GM19372 (cell line): ENCODE measurements around the gene SLC10A3.
A peak's percentile ranks its signal among the peaks of the same experiment; 100 is the strongest.
"Not testable (repeated sequence)": the region's sequence is repeated elsewhere in the genome, so short reads cannot be mapped to it uniquely, and the experiment has no call there.

Experiments
- ATAC-seq: cut with Tn5 transposase; IDR thresholded peaks from one replicate; pipeline ENCODE4 v1.9.1; 2021; ENCODE audit warnings: mild to moderate bottlenecking, low read depth, moderate library complexity; ENCODE audit not compliant: unreplicated experiment

SLC10A3 gene

DNA sequence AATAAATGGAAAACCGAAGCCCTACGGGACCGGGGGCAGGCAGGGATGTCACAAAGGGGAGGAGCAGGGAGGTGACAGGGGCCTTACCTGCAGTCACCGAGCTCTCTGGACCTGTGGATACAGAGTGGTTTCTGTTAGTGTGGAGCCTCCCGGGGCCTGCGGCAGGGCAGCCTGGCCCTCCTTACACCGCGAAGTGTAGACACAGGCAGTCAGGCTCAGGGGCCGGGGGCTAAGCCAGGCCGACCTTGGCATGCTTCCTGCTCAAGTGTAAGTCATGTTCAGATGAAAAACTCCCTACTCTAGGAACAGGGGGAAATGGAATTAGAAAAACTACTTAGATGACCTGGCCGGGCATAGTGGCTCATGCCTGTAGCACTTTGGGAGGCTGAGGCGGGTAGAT lies 21.3 kb upstream of the SLC10A3 start:
- ATAC-seq: no peak

DNA sequence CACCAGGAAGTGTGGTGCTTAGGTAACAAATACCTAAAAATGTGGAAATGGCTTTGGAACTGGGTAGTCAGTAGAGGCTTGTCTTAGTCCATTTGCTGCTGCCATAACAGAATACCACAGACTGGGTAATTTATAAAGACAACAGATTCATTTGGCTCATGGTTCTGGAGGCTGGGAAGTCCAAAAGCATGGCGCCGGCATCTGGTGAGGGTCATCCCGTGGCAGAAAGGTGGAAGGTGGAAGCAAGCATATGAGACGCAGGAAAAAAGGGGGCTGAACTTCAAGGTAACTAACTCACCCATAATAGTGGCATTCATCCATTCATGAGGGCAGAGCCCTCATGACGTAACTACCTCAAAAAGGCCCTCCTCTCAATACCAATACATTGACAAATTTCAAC lies 19.0 kb upstream of the SLC10A3 start:
- no peak for ATAC-seq

DNA sequence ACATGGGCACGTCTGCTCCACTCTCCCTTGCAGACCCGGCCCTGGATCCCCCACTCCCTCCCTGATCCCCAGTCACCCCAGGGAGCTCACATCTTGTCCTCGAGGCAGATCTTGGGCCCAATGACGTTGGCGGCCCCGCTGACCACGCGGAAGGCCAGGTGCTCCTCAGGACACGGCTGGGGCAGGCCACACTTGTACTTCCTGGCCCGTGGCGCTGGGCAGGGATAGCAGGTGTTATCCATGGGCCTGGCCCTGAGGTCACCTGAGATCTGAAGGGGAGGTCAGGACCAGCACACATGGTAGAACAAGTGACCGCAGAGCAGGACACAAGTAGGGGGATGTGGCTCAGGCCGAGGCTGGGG lies 17.9 kb upstream of the SLC10A3 start:
- ATAC-seq: no peak

DNA sequence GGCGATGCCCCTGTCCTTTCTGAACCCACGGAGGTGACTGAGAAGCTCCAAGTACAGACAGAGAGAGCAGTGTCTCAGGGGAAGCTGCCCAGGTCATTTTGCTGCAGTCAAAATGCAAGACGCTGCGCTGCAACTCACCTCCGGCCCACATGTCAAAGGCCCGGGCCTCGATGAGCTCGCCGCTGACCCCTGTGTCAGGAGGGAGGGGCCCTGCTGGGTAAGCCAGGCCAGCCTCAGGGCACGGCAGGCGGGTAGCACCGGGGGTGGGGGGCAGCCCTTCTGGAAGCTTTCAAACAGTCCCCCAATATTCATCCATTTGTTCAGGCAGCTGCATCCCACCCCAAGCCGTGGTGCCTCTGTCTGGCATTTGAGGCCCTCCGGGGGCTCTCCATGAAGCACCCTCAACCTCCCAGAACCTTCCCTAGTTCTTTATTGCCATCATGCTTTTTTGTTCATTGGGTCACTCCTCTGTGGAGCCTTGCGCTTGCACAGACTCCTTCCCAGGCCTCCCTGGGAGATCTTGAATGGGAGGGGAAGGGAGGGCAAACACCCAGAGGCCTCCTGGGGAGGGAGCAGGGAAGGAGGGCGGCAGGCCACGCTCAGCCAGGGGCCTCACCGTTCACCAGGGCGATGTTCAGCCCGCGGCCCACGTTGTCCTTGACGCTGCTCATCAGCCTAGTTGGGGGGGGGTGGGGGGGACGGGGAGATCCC lies 17.4 kb upstream of the SLC10A3 start:
- no peak for ATAC-seq

DNA sequence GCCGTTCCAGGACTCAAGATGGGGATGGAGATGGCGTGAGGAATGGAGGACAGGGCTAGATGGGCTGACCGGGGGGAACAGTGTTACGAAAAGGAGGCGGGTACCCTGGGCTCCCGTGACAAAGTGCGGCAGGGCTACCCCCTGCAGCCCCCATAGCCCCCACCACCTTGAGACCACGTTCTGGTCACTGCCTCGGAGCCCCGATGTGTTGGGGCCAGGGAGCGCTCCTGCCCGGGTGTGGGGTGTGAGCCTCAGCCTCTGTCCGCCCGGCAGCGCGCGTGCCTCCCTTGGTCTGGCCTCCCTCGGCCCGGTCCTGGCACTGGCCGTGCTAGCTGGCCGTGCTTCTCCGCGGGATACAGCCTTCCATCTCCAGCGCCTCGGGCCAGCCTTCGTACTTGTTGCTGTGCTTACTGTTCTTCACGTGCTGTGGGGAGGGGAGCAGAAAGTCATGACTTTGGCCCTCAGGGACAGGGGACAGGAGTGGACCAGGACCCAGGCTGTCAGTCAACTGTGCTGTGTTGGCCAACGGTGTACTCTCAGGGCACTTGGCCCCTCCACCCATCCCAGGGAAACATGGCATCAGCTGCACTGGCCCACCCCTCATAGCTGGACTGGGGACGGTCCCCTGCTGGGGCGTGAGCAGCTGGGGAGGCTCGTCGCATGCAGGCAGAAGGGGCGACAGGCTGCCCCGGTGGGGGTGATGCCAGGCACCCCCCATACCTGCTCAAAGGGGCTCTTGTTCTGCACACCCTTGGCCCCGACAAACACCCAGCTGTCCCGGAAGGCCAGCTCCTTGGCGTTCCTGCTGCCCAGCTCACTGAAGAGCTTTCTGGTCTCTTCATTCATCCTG lies 16.3 kb upstream of the SLC10A3 start:
- ATAC-seq: no peak

DNA sequence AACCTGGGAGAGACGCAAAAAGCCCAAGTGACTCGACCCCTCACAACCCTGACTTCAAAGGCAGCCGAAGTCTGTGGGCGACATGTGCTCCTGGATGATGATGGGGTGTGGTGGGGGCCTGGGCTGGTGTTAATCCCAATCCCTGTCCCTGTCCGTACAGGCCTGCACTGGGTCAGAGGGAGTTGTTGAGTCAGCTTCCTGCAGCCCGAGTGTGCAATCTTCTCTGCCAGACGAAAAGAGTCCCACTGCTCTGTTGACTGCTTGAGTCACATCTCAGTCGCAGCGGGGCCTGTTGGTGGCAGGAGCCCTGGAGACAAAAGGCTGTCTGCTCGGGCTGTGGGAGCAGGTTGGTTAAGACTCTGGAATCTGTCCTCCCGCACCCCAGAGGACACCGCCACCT lies 15.3 kb upstream of the SLC10A3 start:
- ATAC-seq: no peak

DNA sequence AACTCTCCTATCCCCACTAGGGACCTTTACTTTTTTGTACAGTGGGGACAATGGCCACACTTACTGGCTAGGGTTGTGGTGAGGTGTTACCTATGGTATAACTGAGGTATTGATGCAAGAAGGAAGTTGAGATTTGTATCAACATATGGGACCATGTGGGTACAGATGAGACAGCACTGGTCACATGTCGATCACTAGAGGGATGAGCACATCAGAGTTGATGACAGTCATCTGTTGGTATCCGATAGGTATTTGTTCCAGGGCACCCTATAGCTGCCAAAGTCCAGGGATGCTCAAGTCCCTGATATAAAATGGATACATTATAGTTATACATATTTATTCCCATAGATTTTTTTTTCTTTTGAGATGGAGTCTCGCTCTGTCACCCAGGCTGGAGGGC lies 12.6 kb upstream of the SLC10A3 start:
- no peak for ATAC-seq

DNA sequence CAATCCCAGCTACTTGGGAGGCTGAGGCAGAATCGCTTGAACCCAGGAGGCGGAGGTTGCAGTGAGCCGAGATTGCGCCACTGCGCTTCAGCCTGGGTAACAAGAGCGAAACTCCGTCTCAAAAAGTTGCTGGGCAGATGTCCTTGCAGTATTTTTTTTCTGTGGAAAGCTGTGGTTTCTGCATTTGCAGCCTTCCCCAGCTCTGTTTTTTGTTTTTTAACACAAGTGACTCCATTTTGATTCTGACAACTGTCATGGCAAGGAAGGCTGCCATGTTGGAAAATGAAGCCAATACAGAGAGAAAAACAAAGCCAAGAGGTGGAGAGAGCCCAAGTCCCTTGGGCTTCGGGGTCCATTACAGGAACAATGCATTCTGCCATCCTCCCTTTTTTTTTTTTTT lies 11.7 kb upstream of the SLC10A3 start:
- ATAC-seq: no peak

DNA sequence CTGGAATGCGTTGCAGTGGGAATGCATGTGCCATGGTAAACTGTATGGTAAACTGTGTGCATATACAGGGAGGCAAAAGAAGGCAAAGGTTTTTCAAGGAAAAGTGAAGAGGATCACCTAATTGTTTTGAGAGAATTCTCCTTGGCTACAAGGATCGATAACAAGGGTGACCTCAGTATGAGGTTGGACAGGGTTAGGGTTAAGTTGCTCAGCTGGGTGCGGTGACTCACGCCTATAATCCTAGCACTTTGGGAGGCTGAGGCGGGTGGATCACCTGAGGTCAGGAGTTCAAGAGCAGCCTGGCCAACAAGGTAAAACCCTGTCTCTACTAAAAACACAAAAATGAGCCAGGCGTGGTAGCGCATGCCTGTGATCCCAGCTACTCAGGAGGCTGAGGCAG lies 11.0 kb upstream of the SLC10A3 start:
- not testable (repeated sequence) for ATAC-seq

DNA sequence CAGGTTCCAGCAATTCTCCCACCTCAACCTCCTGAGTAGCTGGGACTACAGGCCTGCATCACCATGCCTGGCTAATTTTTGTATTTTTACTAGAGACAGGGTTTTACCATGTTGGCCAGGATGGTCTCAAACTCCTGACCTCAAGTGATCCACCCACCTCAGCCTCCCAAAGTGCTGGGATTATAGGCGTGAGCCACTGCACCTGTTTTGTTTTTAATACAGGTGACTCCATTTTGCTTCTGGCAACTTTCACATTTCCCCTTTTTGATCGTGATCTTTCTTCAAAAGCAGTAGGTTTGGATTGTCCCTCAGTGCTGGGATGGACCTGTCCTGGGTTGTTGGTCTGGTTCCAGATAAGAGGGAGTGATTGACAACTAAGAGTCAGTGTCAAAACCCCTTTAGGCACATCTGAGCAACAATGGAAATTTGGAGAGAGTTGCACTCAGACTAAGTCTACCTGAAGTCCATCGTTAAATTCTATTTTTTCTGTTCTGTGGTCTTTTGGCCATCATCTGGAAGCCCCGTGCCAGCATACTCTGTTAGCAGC lies 6.2 kb upstream of the SLC10A3 start:
- ATAC-seq: not testable (repeated sequence)

DNA sequence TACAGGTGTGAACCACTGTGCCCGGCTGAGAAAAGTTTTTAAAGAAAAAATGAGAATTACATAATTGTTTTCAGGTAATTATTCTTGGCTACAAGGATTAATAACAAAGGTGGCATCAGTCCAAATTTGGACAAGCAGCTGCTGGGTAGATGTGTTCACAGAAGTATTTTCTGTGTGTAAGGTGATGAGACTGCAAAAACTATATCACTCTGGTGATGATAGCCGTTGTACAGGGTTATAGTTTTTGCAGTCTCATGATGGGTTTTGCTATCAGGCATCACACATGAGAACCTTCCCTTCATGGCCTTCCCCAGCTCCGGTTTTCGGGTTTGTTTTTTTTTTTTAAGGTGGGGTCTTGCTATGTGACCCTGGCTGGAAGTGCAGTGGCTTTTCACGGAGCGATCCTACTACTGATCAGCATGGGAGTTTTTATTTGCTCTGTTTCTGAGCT lies 5.1 kb upstream of the SLC10A3 start:
- no peak for ATAC-seq

DNA sequence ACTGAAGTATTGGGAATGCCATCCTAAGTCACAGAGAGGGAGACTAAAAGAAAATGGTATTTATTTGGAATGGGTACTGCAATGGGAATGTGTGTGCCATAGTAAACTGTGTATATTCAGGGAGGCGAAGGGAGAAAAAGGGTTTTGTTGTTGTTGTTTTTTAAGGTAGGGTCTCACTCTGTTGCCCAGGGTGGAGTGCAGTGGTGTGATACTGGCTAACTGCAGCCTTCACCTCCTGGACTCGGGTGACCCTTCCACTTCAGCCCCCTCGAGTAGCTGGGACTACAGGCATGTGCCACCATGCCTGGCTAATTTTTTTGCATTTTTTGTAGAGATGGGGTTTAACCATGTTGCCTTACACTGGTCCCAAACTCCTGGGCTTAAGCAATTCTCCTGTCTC lies 4.3 kb upstream of the SLC10A3 start:
- no peak for ATAC-seq

DNA sequence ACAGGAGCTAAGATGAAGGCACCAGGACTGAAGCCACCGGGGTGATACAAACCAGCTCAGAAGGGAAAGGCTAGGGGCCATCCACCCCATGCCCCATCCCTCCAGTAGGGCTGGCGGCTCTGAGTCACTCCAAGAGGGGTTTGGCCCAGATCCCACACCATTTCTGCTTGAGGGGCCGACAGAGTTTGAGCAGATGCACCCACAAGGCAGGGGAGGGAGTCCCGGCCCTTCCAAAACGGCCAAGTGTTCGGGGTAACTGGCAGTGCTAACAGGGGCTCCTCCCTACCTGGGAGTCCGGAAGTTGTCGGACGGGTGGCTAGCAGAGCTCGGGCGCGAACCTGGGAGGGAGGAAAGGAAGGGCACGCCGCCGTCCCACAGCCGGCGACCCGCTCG lies 412 bp downstream of the SLC10A3 start:
- ATAC-seq: peak; percentile 21

DNA sequence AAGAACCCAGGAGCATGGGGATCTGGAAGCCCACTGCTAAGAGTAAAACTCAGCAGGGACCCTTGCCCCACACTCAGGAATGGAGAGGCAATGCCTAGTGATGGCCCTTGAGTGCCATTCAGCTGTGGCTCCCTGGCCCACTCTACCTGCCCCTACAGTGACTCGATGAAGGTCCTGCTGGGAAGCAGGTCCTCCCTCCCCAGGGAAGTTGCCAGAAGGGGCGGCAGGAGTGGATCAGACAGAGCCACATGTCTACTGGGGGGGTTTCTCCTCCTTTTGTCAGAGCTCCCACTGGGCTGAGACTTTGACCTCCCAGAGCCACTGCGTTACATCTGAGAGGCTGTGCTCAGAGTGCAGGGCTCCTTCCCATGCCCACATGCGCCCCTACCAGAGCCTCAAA lies 1.2 kb downstream of the SLC10A3 start:
- ATAC-seq: no peak

DNA sequence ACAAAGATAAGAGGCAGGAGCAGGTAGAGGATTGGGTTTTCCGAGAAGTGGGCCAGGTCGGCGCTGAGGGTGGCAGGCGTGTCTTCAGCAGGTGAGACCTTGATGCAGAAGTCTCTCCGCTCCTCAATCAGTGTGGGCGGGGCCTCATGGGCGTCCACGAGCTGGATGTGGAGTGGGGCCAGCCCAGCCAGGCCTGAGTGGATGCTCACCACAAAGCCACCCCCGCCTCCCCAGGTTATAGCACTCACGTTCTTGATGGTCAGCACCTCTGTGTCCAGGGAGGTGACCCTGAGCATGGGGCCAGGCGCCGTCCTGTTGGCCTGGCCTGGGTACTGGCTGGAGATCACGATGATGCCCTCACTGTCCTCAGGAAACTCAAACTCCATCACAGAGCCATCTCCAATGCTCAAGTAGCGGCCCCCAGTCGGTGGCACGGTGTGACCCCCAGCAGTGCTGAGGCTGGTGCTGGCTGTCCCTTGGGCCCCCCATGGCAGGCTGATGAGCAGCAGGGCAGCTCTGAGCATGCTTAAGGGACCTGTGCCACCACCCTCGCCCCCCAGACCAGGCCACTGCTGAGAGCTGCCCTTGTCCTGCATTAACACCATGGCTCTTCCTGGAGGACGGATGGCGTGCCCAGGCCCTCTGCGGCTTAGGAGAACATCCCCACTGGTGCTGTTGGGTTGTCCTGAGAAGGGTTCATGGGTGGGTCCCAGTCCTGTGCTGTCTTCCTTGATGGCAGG lies 1.9 kb downstream of the SLC10A3 start:
- no peak for ATAC-seq

DNA sequence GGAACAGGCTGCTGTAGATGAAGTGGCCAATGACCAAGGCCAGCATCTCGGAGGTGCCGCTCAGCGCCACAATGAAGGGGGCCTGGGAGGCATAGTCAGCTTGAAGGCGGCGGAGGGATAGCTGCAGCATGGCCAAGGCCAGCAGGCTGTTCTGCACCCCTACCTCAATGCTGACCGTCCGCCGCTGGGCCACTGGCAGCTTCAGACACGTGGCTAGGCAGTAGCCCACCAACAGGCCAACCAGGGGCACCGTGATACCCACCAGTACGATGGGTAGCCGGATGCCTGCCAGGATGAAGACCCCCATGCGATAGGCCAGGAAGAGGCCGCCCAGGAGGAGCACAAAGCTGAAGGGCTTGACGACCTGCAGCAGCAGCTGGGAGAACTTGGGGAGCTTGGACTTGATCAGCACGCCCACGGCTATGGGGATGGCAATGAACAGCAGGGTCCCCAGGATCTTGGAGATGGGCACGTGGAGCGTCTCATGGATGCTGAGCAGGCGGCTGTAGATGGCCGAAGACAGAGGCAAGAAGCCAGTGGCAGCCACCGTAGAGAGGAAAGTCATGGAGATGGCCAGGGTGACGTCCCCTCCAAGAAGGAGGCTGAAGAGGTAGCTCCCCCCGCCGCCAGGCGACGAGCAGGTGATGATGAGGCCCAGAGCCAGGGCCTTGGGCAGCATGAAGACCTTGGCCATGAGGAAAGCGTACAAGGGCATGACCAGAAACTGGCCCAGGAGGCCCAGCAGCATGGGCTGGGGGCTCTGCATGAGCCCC lies 2.7 kb downstream of the SLC10A3 start:
- ATAC-seq: no peak

DNA sequence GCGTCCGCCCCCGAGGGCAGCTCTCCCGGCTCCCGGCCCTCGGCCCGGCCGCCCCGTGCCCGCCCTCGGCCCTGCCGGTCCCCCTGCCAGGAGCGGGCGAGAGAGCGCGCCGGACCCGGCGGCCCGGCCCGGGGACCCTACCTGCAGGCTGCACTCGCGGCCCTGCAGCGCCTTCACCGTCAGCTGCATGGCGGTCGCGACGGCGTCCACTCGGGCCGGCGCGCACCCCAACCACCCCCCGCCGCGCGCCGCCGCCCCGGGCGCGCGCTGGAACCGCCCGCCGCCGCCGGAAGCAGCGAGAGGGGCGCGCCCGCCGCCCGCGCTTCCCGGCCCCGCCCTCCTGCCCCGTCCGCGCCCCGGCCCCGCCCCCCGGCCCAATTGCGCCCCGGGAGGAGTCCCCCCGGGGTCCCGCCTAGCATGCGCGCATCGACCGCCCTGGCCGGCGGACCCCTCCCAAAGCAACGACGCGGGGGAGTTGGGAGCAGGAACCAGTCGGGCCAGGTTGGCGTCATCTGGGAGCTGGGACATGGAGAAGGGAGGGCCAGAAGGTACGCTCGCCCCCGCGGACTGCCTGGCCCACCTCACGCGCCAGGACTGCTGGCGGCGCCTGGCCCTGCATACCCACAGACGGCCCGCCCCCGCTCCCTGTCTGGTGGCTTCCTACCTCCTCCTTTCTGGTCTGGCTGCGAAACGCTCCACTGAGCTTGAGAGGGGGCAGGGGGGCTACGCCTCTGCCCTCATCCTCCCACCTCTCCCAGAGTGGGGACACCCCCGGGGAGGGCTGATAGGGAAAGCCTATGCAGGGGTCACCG lies 3.8 kb downstream of the SLC10A3 start, which contains the start of gene UBL4A:
Gene UBL4A, minus strand, starts transcription at position 220 of the 812 bp plus-strand sequence. Its CDS starts 31 bp downstream, at position 189.
- peak; percentile 38 for ATAC-seq

DNA sequence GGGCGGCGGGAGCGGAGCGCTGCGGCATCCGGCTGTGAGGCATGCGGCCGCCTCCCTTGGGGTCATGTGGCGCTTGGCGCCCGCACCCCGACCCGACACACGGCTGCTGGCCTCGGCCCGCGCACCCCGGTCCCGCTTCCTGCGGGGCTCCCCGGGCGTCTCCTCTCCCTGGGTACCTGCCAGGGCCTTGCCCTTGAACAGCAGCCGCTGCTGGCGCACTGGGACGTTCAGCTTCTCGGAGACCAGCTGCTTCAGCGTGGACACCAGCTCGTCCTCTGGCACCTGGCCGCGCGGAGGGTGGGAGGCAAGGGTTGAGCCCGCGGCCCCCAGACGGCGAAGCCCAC lies 4.4 kb downstream of the SLC10A3 start:
- ATAC-seq: no peak
